ENCODE results near the gene NAGPA. TPM values are rescaled to one million over a fixed set of nuclear protein-coding genes. Genes with fewer than 3 reads are reported as not detected.

NAGPA gene
- polyA plus RNA-seq, 3 donors from 2014 or later = 26.6 to 50.6 (median 37.2) TPM

GRCh38 chr16:5001571-5001970, 32.2 kb downstream of the NAGPA start:
- no peaks in the 10 kb centered on the region for H3K4me1 Mint-ChIP-seq
- no peak for DNase-seq
- H3K36me3 Mint-ChIP-seq = no peaks in the 10 kb centered on the region
- no peak overlapping the region for H3K27ac Mint-ChIP-seq
- H3K9me3 Mint-ChIP-seq = peaks cover 0 to 2% (median 0%) of the 10 kb centered on the region in 6 donors
- H3K27me3 Mint-ChIP-seq (ENCODE audit: low read depth in 3 of 3) = peaks cover 3 to 9% (median 3%) of the 10 kb centered on the region in 3 donors
- H3K4me3 Mint-ChIP-seq = no peak overlapping the region

GRCh38 chr16:5000573-5001001, 33.1 kb downstream of the NAGPA start:
- H3K27ac Mint-ChIP-seq = no peak overlapping the region

GRCh38 chr16:4994719-4995434, 38.9 kb downstream of the NAGPA start:
- DNase-seq = no peak
- Mint-ChIP-seq H3K9me3 (peaks cover 0 to 2% (median 0%) of the 10 kb centered on the region in 6 donors), H3K27me3 (ENCODE audit: low read depth in 3 of 3) (peaks cover 0 to 15% (median 5%) of the 10 kb centered on the region in 3 donors), H3K27ac (no peak overlapping the region), H3K4me3 (no peak overlapping the region), H3K36me3 (no peaks in the 10 kb centered on the region), H3K4me1 (no peaks in the 10 kb centered on the region)

More at GRCh38 chr16:5000573-5001001, 33.1 kb downstream of the NAGPA start:
- DNase-seq = no peak
- no peaks in the 10 kb centered on the region for H3K36me3 Mint-ChIP-seq
- no peaks in the 10 kb centered on the region for H3K4me1 Mint-ChIP-seq
- H3K9me3 Mint-ChIP-seq = peaks cover 0 to 2% (median 0%) of the 10 kb centered on the region in 6 donors
- peaks cover 3 to 13% (median 3%) of the 10 kb centered on the region in 3 donors for H3K27me3 Mint-ChIP-seq (ENCODE audit: low read depth in 3 of 3)
- H3K4me3 Mint-ChIP-seq = no peak overlapping the region

GRCh38 chr16:4991754-4992153, 42.0 kb downstream of the NAGPA start:
- DNase-seq = no peak
- Mint-ChIP-seq H3K9me3 (peaks cover 0 to 1% (median 0%) of the 10 kb centered on the region in 6 donors), H3K36me3 (no peaks in the 10 kb centered on the region), H3K4me3 (no peak overlapping the region), H3K27ac (no peak overlapping the region), H3K27me3 (ENCODE audit: low read depth in 3 of 3) (peaks cover 5 to 23% (median 11%) of the 10 kb centered on the region in 3 donors), H3K4me1 (peaks cover 0 to 2% of the 10 kb centered on the region in 2 donors)

- DNase-seq = no peak
- H3K36me3 Mint-ChIP-seq = peaks cover 0 to 3% (median 0%) of the 10 kb centered on the region in 3 donors
- H3K27me3 Mint-ChIP-seq (ENCODE audit: low read depth in 3 of 3) = peaks cover 5 to 19% (median 16%) of the 10 kb centered on the region in 3 donors
- H3K4me1 Mint-ChIP-seq = peaks cover 0 to 2% of the 10 kb centered on the region in 2 donors
- peaks cover 0 to 1% (median 0%) of the 10 kb centered on the region in 6 donors for H3K9me3 Mint-ChIP-seq
- no peak overlapping the region for H3K4me3 Mint-ChIP-seq
- no peak overlapping the region for H3K27ac Mint-ChIP-seq
Observed at GRCh38 chr16:4990415-4990814, 43.3 kb downstream of the NAGPA start.

- Mint-ChIP-seq H3K27me3 (ENCODE audit: low read depth in 3 of 3) (peaks cover 5 to 19% (median 15%) of the 10 kb centered on the region in 3 donors), H3K36me3 (peaks cover 0 to 3% (median 0%) of the 10 kb centered on the region in 3 donors), H3K9me3 (peaks cover 0 to 1% (median 0%) of the 10 kb centered on the region in 6 donors), H3K4me3 (no peak overlapping the region), H3K4me1 (peaks cover 0 to 2% of the 10 kb centered on the region in 2 donors), H3K27ac (no peak overlapping the region)
- DNase-seq = no peak
Observed at GRCh38 chr16:4989391-4990006, 44.2 kb downstream of the NAGPA start.

- peaks cover 0 to 1% (median 0%) of the 10 kb centered on the region in 6 donors for H3K9me3 Mint-ChIP-seq
- peaks cover 0 to 2% of the 10 kb centered on the region in 2 donors for H3K4me1 Mint-ChIP-seq
- no peak overlapping the region for H3K4me3 Mint-ChIP-seq
- no peak overlapping the region for H3K27ac Mint-ChIP-seq
- H3K27me3 Mint-ChIP-seq (ENCODE audit: low read depth in 3 of 3) = peaks cover 8 to 17% (median 15%) of the 10 kb centered on the region in 3 donors
- H3K36me3 Mint-ChIP-seq = peaks cover 0 to 3% (median 0%) of the 10 kb centered on the region in 3 donors
- DNase-seq = no peak
Observed at GRCh38 chr16:4988647-4989046, 45.1 kb downstream of the NAGPA start.

- H3K9me3 Mint-ChIP-seq = peaks cover 0 to 1% (median 0%) of the 10 kb centered on the region in 6 donors
- H3K27ac Mint-ChIP-seq = no peak overlapping the region
- no peak overlapping the region for H3K4me3 Mint-ChIP-seq
- H3K36me3 Mint-ChIP-seq = peaks cover 0 to 3% (median 0%) of the 10 kb centered on the region in 3 donors
- peaks cover 0 to 2% of the 10 kb centered on the region in 2 donors for H3K4me1 Mint-ChIP-seq
- H3K27me3 Mint-ChIP-seq (ENCODE audit: low read depth in 3 of 3) = peaks cover 8 to 17% (median 15%) of the 10 kb centered on the region in 3 donors
- DNase-seq = no peak
Observed at GRCh38 chr16:4987580-4988374, 46.0 kb downstream of the NAGPA start.

GRCh38 chr16:4987250-4987579, 46.5 kb downstream of the NAGPA start:
- peaks cover 0 to 1% (median 0%) of the 10 kb centered on the region in 6 donors for H3K9me3 Mint-ChIP-seq
- no peak for DNase-seq
- H3K27me3 Mint-ChIP-seq (ENCODE audit: low read depth in 3 of 3) = peaks cover 8 to 21% (median 15%) of the 10 kb centered on the region in 3 donors
- no peak overlapping the region for H3K4me3 Mint-ChIP-seq
- H3K27ac Mint-ChIP-seq = no peak overlapping the region
- H3K4me1 Mint-ChIP-seq = peaks cover 0 to 2% of the 10 kb centered on the region in 2 donors
- H3K36me3 Mint-ChIP-seq = peaks cover 0 to 3% (median 0%) of the 10 kb centered on the region in 3 donors

- no peak overlapping the region for H3K27ac Mint-ChIP-seq
Observed at GRCh38 chr16:4984174-4984990, 49.4 kb downstream of the NAGPA start.

GRCh38 chr16:4982056-4982867, 51.5 kb downstream of the NAGPA start:
- H3K4me1 Mint-ChIP-seq = peaks cover 0 to 2% of the 10 kb centered on the region in 2 donors
- peaks cover 0 to 3% (median 0%) of the 10 kb centered on the region in 3 donors for H3K36me3 Mint-ChIP-seq
- H3K27me3 Mint-ChIP-seq (ENCODE audit: low read depth in 3 of 3) = peaks cover 5 to 8% (median 6%) of the 10 kb centered on the region in 3 donors
- H3K27ac Mint-ChIP-seq = no peak overlapping the region
- H3K9me3 Mint-ChIP-seq = no peaks in the 10 kb centered on the region
- H3K4me3 Mint-ChIP-seq = no peak overlapping the region
- DNase-seq = no peak

More at GRCh38 chr16:4984174-4984990, 49.4 kb downstream of the NAGPA start:
- peaks cover 10 to 16% (median 11%) of the 10 kb centered on the region in 3 donors for H3K27me3 Mint-ChIP-seq (ENCODE audit: low read depth in 3 of 3)
- no peak overlapping the region for H3K4me3 Mint-ChIP-seq
- peaks cover 0 to 1% (median 0%) of the 10 kb centered on the region in 6 donors for H3K9me3 Mint-ChIP-seq
- peaks cover 0 to 3% (median 0%) of the 10 kb centered on the region in 3 donors for H3K36me3 Mint-ChIP-seq
- DNase-seq = no peak
- H3K4me1 Mint-ChIP-seq = peaks cover 0 to 2% of the 10 kb centered on the region in 2 donors

- H3K27ac Mint-ChIP-seq = no peak overlapping the region
- DNase-seq = no peak
- H3K36me3 Mint-ChIP-seq = peaks cover 0 to 2% (median 0%) of the 10 kb centered on the region in 3 donors
- H3K9me3 Mint-ChIP-seq = no peaks in the 10 kb centered on the region
- no peak overlapping the region for H3K4me3 Mint-ChIP-seq
- peaks cover 4 to 5% (median 4%) of the 10 kb centered on the region in 3 donors for H3K27me3 Mint-ChIP-seq (ENCODE audit: low read depth in 3 of 3)
- H3K4me1 Mint-ChIP-seq = no peaks in the 10 kb centered on the region
Observed at GRCh38 chr16:4981473-4981872, 52.3 kb downstream of the NAGPA start.

Measured in immature natural killer cell (primary cell).